Stimulated activated CD4-positive, alpha-beta T cell treated with anti-CD3 and anti-CD28 coated beads, Interleukin-4, amount 100 ng/mL, for 24 hours (primary cell): ENCODE measurements around the gene PNRC1.
"Not testable (repeated sequence)": the region's sequence is repeated elsewhere in the genome, so short reads cannot be mapped to it uniquely, and the experiment has no call there.

Experiments
- DNase-seq: peaks from one replicate; pipeline ENCODE4 v3.0.0-alpha.2; 2020

The PNRC1 gene

DNA sequence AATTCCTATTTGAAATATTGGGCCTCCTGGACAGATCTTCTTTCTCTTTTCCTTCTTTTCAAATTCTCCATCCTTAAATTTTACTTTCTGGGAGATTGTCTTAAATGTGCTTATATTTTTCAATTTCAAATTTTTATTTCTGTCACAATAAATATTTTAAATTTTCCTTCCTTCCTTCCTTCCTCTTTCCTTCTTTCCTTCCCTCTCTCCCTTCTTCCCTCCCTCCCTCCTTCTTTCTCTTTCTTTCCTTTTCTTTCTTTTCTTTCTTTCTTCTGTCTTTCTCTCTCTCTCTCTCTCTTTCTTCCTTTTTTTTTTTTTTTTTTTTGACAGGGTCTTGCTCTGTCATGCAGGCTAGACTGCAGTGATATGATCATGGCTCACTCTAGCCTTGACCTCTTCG is 16.7 kb upstream of the PNRC1 start:
- no peak for DNase-seq

DNA sequence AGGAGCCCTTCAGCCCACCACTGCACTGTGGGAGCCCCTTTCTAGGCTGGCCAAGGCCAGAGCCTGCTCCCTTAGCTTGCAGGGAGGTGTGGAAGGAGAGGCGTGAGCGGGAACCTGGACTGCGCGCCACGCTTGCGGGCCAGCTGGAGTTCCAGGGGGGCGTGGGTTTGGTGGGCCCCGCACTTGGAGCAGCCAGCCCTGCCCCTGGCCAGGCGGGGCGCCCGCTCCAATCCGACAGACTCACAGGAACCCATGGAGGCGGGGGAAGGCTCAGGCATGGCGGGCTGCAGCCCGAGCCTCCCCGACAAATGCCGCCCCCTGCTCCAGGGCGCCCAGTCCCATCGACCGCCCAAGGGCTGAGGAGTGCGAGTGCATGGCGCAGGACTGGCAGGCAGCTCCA is 15.6 kb upstream of the PNRC1 start:
- DNase-seq = not testable (repeated sequence)

DNA sequence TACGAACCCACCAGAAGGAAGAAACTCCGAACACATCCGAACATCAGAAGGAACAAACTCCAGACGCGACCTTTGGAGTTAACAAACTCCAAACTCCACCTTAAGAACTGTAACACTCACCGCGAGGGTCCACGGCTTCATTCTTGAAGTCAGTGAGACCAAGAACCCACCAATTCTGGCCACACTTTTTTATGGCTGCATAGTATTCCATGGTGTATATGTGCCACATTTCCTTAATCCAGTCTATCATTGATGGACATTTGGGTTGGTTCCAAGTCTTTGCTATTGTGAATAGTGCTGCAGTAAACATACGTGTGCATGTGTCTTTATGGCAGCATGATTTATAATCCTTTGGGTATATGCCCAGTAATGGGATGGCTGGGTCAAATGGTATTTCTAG is 14.4 kb upstream of the PNRC1 start:
- DNase-seq = not testable (repeated sequence)

DNA sequence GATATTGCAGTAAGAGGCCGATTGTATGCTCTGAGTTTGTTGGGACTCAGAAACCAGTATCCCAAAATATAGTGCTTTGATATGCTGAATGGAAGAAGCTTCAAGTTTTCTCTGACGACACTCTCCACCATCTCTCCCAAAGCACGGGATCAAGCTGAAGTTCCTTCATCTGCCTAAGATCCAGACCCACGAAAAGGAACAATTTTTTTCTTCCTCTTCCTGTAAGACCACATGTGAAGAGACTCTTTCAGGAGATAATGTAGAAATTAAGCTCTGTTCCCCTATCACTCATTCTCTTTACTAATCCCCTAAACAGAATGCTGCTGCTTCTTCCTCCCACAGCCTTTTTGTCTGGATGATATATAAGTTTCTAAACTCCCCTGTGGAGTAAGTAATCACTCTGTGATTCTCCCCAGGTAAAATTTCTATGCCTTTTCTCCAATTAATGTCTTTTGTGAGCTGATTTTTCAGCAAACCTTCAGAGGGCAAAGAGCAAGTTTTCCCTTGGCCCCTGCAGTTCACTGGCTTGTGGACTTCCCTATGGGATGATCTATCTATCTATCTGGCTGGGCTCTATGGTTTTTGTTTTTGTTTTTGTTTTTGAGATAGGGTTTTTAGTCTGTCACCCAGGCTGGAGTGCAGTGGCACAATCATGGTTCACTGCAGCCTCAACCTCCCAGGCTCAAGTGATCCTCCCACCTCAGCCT is 13.5 kb upstream of the PNRC1 start:
- DNase-seq = no peak

DNA sequence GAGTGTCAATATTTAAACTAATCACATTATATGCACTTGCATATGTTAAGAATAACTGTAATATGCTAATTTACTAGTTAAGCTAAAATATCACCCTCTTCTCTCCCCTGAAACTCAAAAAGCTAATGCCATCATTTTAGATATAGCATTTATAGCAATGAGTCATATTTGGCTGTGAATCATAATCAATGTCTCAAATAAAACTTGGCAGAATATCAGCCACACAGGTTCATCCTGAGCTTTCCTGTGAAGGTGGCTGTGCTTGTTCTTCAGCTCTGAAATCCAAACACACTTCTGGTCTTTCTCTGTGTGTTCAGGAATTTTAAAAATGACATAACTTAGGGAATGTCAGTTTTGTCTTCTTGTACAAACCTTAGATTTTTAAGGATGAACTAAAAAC is 12.8 kb upstream of the PNRC1 start:
- no peak for DNase-seq

DNA sequence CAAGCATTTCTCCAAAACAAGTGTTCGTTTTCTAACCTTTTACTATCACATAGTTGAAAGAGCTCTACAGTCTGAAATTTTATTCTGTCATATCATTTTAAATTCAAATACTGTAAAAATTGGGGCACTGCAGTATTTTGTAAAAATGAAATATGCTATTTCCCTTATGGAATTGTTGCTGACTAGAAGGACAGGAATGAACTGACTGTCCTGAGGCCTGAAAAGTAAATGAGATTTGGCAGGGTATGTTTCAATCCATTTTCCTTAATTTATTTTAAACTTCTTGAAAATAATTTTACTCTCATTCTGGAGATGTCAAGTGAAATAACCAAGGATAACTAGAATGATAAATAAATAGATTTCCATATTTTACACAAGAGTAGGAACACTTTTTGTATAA is 11.9 kb upstream of the PNRC1 start:
- DNase-seq = no peak

DNA sequence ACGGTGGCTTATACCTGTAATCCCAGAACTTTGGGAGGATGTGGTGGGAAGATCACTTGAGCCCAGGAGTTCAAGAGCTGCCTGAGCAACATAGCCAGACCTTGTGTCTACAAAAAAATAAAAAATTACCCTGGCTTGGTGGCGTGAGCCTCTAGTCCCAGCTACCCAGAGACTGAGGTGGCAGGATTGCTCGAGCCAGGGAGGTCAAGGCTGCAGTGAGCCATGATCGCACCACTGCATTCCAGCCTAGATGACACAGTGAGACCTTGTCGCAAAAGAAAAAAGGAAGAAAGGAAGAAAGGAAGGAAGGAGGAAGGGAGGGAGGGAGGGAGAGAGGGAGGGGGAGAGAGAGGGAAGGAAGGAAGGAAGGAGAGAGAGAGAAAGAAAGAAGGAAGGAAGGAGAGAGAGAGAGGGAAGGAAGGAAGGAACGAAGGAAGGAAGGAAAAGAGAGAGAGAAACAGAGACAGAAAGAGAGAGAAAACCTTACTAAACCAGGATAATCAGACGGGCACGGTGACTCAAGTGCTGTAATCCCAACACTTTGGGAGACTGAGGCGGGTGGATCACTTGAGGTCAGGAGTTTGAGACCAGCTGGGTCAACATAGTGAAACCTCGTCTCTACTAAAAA is 10.9 kb upstream of the PNRC1 start:
- no peak for DNase-seq

DNA sequence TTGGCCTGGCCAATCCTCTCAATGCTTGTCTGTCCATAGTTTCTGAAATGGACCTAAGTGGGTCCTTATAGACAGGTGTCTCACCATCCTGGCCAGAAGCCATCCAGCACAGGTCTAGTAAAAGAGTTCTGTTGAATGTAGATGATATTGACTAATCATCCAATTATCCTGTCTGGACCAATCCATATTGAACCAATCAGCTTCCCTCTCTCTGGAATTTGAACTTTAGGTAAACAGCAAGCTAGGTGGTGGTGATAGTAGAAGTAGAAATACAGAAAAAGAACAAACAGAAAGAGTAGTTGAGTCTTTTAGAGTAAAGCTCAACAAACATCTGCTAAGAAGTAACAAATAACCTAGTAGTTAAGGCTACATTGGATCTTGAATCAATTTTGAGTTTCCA is 9.5 kb upstream of the PNRC1 start:
- no peak for DNase-seq

DNA sequence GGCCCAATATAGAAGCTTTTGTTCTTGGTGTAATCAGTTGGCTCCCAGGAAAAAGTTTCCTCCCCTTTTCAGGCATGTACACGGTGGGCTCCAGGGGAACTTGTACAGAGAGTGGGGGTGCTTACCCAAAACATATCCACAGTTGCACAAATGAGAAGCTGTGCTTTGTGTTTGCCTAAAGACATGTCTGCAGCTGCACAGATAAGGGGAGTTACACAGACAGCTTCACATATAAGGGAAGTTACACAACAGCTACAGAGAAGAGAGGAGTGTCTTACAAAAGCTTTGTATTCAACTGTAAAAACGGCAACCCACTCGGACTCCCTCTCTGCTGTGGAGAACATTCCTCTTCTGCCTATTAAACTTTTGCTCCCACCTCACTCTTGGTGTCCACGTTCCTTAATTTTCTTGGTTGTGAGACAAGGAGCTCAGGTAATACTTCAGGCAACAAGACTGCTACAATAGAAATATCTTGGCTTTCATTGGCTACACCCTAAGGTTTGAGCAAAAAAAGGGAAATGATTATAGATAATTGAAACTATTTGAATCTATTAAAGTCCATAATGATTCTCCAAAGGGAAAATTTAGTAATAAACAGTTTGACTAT is 7.4 kb upstream of the PNRC1 start:
- DNase-seq = no peak

DNA sequence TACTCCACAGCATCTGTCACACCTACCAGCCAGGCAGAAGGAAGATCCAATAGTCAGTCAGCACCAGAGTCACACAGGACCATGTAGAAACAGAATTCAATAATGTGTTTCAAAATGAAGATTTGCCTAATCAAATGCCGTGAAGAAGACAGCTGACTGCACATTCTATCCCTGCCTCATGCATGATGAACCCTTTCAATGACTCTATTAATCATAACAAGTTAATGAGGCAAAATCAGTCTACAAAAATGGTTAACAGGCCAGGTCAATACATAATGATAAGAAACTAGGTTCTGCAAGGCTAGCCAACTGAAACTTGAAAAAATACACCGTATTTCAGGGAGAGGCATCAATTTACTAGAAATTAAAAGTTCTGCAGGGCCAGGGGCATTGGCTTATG is 6.7 kb upstream of the PNRC1 start:
- no peak for DNase-seq

DNA sequence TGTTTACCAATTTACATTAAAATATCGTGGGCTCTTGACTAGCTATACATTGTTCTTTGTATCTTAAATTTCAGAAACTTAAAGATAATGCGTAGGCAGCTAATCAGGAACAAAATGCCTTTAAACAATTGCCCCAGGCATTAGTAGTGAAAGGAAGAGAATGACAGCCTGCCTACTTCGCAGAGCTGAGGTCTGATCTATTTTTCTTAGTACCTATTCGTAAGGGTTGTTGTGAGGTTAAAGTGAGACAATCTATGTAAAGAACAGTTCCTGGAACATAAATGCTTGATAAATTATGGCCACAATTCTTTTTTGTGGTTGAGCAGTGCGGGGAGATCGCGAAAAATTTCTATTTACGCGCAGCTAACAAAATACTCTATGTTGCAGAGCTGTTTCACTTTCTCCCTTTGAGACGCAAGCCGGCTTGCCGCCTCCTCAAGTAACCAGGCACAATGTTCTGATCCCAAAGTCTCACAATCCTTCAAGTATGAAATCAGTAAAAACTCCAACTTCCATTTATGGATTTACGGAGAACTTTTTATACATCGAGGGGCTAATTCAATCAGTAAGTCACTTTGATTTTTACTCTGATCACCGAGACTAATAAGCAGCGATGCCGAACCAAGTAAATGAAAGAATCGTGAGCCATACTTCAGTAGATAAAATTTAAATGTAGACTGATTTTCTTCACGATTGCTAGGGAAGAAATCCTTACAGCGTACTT is 878 bp upstream of the PNRC1 start:
- peak; percentile 51 for DNase-seq

DNA sequence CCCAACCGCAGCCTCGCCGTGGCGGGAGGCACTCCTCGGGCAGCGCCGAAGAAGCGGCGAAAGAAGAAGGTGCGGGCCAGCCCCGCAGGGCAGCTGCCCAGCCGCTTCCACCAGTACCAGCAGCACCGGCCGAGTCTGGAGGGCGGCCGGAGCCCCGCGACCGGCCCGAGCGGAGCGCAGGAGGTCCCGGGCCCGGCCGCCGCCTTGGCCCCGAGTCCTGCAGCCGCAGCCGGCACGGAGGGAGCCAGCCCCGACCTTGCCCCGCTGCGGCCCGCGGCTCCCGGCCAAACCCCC is 525 bp downstream of the PNRC1 start:
- DNase-seq = no peak

DNA sequence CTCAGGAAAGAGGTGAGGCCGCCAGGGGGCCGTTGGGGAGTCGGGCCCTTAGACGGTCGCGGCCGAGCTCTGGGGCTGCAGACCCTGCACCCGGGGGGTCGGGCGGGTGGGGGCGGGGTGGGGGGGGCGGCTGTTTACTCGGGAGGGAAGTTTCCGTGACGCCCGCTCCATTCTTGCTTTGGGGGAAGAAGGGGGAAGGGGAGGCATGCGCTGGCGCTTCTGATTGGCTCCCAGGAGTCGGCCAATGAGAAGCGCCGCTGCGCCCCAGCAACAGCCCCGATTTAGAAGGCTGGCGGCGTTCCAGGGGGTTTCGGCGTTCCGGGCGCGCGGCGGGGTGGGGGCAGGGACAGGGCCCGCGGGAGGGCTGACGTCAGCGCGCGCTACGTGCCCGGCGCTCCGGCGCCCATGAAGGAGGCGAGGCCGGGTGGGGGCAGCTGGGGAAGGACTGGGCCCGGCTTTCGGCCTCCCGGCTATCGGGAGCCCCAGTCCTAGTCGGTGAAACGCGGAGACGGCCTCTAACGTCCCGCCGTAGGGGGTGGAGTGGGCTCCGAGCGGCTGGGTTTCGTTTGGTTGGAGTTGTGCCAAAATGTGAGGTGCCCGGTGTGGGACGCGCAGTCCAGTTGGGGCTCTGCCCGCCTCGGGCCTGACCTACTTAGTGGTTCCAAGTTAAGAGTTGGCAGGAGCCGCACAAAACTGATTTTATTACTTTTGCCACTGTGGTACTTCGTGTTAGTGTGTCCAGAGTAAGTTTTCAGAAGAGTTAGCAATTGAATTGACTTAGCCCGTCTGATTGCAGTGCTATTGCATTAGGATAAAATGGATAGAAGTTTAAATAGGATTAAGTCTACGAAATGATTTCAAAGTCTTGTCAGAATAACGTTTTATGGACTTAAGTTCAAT is 1.1 kb downstream of the PNRC1 start:
- DNase-seq = peak; percentile 99

DNA sequence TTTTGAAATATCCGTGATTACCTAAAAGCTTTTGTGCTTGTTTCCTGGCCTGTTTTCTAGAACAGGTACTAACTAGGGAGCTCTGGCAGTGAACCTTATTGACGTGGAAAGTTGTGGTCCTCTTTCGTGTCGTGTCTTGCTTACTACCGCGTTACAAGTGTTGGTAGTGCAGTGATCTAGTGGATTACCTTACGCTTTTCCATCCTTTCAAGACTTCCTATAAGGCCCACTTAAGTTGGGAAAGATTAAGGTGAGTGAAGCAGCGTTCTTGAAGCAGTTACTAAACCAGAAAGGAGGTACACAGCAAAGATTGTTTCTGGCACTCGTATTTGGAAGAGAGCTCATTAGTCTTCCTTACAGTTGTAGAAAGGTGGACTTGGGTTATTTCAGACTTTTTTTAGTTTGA is 1.9 kb downstream of the PNRC1 start:
- DNase-seq = peak; percentile 16

DNA sequence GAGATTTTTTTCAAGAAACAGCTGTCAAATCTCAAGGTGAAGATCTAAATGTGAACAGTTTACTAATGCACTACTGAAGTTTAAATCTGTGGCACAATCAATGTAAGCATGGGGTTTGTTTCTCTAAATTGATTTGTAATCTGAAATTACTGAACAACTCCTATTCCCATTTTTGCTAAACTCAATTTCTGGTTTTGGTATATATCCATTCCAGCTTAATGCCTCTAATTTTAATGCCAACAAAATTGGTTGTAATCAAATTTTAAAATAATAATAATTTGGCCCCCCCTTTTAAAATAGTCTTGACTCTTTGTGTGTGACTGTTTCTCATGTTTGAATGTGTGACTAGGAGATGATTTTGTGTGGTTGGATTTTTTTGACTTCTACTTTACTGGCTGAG is 4.0 kb downstream of the PNRC1 start:
- DNase-seq = no peak

DNA sequence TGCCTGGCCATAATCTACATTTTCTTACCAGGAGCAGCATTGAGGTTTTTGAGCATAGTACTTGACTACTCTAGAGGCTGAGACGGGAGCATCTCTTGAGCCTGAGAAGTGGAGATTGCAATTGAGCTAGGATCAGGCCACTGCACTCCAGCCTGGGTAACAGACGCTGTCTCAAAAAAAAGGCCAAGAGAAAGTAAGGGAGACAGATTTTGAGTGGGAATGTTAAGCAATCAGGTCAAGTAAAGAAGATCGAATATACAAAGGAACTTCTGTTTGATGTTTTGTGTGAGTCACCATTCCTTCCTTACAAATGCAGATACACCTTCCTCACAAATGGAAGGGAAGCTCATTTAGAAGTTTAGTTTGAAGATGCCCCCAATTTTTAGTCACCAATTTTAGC is 4.4 kb downstream of the PNRC1 start:
- no peak for DNase-seq

DNA sequence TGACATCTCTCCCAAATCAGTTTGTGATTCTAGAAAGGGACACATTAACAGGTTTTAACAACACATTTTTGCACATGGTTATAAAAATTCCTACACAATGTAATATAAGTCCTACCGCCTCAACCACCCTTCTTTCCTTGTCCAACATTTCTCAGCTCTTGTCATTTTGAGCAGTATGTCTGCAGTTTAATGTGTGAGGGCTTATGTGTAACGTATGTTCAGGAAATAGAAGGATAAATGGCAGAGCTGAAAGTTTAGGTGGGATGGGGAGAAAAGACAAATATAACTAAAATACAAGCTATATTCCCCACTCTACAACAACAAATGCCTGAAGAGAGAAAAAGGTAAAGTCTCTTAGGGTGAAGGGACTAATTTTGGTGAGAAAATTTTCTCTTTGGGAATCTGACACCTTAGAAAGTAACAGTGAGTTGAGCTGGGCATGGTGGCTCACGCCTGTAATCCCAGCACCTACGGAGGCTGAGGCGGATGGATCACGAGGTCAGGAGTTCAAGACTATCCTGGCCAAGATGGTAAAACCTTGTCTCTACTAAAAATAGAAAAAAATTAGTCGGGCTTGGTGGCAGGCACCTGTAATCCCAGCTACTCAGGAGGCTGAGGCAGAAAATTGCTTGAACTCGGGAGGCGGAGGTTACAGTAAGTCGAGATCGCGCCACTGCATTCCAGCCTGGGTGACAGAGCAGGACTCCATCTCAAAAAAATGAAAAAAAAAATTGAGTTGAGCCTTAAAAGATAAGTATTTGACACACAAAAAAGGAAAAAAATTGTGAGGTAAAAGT is 5.1 kb downstream of the PNRC1 start:
- DNase-seq = no peak

DNA sequence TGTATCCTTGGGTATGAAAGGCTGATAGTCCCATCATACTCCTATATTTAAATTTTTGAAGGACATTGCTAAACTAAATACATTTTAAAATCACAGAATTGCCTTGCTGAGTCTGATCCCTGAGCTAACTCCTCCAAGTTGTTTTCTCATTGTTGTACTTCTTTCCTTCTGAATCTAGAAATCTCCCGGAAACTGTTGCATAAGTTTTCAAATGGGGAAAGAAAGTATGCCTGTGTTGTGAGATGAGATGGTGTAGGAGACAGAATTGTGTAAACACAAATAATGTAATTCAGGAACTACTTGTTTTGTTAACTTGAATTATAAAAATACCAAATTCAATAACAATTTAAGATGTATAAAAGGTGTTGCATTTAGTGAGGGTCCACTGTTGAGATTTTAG is 7.3 kb downstream of the PNRC1 start:
- DNase-seq = no peak

DNA sequence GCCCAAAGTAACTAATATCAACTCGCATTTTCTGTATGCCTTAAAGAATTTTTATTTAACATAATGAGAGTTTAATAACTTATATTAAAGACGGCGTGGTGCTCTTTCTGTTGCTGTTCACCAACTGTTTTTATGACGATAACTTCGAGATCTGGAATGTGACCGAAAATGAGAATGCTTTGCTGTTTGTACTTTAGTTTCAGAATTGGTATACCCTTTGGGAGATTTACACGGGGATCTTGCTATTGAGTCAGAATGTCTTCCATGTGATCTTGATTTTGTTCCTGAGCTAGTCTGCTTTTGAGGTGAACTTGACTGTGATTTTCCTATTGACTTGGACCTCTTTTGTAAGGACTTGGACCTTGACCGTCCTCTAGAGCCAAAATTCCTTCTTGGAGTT is 17.9 kb downstream of the PNRC1 start:
- DNase-seq = no peak

DNA sequence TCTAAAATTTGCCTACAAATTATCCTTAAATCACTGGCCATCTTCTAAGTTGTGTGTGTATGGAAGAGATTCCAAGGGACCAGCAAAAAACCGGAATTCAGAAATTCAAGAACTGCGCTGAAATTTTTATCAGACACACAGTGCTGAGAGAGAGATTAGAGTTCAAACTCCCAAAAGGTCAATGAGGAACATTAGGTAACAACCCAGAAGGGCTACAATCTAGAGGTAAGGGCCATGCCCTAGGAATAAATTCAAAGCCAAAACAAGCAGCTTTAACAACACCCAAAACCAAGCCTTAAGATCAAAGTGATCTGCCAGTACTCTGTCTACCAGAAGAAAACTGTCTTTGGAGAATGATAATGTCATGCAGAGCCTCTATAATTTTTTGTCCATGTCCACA is 19.6 kb downstream of the PNRC1 start:
- no peak for DNase-seq

DNA sequence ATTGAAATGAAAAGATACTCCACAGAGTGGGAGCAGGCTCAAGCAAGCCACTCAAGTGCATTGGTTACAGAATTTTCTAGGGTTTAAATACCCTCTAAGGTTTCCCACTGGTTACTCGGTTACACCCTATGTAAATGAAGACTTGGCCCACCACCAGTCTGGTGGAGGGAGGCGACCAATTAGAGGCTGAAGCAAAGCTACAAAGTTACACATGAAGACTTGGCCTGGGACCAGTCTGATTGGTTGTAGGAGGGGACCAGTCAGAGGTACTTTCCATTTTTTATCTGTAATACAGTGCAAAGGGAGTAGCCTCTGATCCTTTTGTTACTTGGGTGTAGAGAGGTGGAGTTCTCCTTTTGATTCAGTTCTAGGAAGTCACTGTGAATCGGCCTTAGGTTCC is 29.7 kb downstream of the PNRC1 start:
- no peak for DNase-seq

DNA sequence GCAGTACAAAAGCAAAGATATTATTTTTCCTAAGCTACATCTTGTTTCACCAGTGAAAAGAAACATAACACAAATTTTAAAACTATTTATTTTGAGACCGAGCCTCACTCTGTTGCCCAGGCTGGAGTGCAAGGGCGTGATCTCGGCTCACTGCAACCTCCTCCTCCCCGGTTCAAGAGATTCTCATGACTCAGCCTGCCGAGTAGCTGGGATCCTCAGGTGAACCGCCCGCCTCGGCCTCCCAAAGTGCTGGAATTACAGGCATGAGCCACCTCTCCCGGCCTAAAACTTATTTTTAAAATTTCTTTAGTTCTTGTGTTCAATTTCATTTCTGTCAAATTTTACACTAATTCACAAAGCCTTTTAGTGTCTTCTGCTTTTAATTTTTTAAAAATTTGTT is 31.4 kb downstream of the PNRC1 start:
- no peak for DNase-seq
